Activated CD4-positive, alpha-beta memory T cell treated with anti-CD3 and anti-CD28 coated beads for 36 hours (primary cell): Measurements from ENCODE around the gene TARBP1. TPM values are rescaled to one million over a fixed set of nuclear protein-coding genes. Genes with fewer than 3 reads are reported as not detected.
"Not testable (repeated sequence)": the region's sequence is repeated elsewhere in the genome, so short reads cannot be mapped to it uniquely, and the experiment has no call there.

Experiments used
- CTCF ChIA-PET: fragments of 350-600 bp; sonication (Branson Sonifier 250); formaldehyde crosslinking; loops from one replicate; lab custom pipeline; 2021; ENCODE audit warnings: antibody characterized with exemption, inconsistent platforms; lab: Charles Lee
- POLR2A ChIA-PET: fragments of 350-600 bp; sonication (Branson Sonifier 250); formaldehyde crosslinking; loops from one replicate; lab custom pipeline; 2021; ENCODE audit warnings: antibody characterized with exemption; lab: Charles Lee
- DNase-seq: peaks from one replicate; pipeline ENCODE4 v3.0.0-alpha.2; 2020
- H3K27ac Mint-ChIP-seq: one replicate; pipeline ENCODE4 v1.8.0; 2021; ENCODE audit warnings: mixed read lengths
- H3K27me3 Mint-ChIP-seq: one replicate; pipeline ENCODE4 v1.8.0; 2021; ENCODE audit warnings: mixed read lengths
- H3K36me3 Mint-ChIP-seq: one replicate; pipeline ENCODE4 v1.8.0; 2021; ENCODE audit warnings: mixed read lengths
- H3K4me1 Mint-ChIP-seq: one replicate; pipeline ENCODE4 v1.8.0; 2021; ENCODE audit warnings: low read depth, mixed read lengths
- H3K4me3 Mint-ChIP-seq: one replicate; pipeline ENCODE4 v1.8.0; 2021; ENCODE audit warnings: mild to moderate bottlenecking, mixed read lengths
- H3K9me3 Mint-ChIP-seq: one replicate; pipeline ENCODE4 v1.8.0; 2021; ENCODE audit warnings: mixed read lengths
- intact Hi-C: fragments of 100-400 bp; cut with micrococcal nuclease; formaldehyde crosslinking; loops from one replicate; pipeline ENCODE4 v1.15.1; 2023
- total RNA-seq, 2 experiments: library from RNA; stranded (reverse); gene quantifications; one replicate each; pipeline ENCODE4 v1.2.3, GENCODE V29; 2021

The TARBP1 gene
- total RNA-seq, 2 experiments from 2014 or later: 28.9 to 30.1 TPM

DNA sequence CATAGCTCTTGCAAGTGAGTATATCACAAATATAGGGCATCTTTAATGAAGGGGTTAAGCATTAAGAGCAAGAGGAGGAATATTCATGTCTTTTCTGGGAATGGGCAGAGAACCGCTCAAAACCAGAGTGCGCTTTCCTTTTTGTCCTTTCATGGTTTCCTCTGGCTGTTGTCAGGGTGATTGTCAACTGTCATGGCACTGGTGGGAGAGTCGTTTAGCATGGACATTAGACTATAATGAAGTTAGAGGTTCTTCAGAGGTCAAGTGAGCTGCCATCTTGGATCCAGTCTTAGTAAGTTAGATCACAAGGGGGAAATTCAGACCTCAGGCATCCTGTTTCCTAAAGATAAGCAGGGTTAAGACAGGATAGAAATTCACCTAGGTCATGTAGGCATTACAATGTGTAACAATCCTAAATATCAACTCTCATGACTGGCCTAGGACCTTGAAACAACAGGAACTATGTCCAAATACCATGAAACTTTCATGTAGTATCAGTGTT, 117.8 kb downstream of the TARBP1 start:
- Mint-ChIP-seq H3K27ac (no peak overlapping the region), H3K27me3 (no peaks in the 10 kb centered on the region), H3K4me3 (no peak overlapping the region), H3K9me3 (no peaks in the 10 kb centered on the region), H3K36me3 (no peaks in the 10 kb centered on the region), H3K4me1 (peaks cover 10% of the 10 kb centered on the region)
- ChIA-PET CTCF (no interaction called here), POLR2A (no interaction called here)
- DNase-seq: no peak
- intact Hi-C loops: no loop called here

DNA sequence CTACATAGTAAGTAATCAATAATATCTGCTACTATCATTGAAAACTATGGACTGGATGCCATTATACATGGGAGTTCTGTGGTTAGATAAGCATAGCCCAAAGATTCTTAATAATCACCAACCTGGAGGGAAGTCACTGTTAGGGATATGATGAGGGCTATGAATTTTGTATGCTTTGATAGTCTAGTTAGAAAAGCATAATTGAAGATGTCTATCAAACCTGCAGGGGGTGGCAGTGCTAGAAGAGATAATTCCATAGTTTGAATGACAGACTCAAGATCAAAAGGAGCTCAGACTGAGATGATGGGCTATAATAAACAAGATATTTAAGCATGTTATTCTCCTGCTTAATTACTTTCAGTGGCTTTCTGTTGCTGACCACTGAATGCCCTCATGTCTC, 121.1 kb downstream of the TARBP1 start:
- Mint-ChIP-seq H3K36me3 (no peaks in the 10 kb centered on the region), H3K27ac (peak overlapping the region; percentile 61), H3K4me1 (peaks cover 15% of the 10 kb centered on the region), H3K4me3 (peak overlapping the region; percentile 68), H3K27me3 (no peaks in the 10 kb centered on the region), H3K9me3 (no peaks in the 10 kb centered on the region)
- intact Hi-C loops: loop anchor here (2.0 kb wide), 1 partner anchor 15 kb away; the partner anchor contains the start of gene COA6
- CTCF ChIA-PET: interaction anchor here (1.3 to 1.8 kb wide), 3 partner anchors 31 to 145 kb away, joined by 4 to 7 read pairs (median 5); no protein-coding TSS in a partner anchor
- DNase-seq: no peak
- POLR2A ChIA-PET: interaction anchor here (1.6 kb wide), 1 partner anchor 15 kb away, joined by 6 read pairs; the partner anchor contains the start of gene COA6

DNA sequence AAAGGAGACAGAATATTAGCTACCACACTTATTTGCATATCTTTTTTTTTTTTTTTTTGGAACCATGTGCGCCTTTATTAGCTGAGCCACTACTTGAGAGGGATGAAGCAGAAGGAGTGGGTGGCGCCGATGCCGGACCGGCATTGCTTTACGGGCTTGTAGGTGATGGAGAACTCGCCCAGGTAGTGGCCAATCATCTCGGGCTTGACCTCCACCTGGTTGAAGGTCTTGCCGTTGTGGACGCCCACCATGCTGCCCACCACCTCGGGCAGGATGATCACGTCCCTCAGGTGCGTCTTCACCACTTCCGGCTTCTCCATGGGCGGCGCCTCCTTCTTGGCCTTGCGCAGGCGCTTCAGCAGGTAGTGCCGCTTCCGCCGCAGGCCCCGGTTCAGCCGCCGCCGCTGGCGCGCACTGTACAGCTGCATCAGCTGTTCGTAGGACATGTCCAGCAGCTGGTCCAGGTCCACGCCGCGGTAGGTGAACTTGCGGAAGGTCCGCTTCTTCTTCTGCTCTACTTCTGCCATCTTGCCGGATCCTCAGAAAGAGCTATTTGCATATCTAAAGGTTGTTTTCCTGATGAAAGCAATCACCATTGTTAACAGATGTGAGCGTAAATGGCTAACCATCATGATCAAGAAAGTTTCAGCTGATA, 122.2 kb downstream of the TARBP1 start:
- intact Hi-C loops: loop anchor here (2.0 kb wide), 1 partner anchor 16 kb away; the partner anchor contains the start of gene COA6
- not testable (repeated sequence) for H3K36me3 Mint-ChIP-seq, H3K9me3 Mint-ChIP-seq, H3K27me3 Mint-ChIP-seq
- H3K4me1 Mint-ChIP-seq: peaks cover 15% of the 10 kb centered on the region
- POLR2A ChIA-PET: interaction anchor here (0.9 to 1.6 kb wide), 2 partner anchors 16 to 139 kb away, joined by 4 to 6 read pairs; partner anchors contain the start of gene COA6
- H3K27ac Mint-ChIP-seq: peak overlapping the region; percentile 80
- DNase-seq: peak; percentile 69
- H3K4me3 Mint-ChIP-seq: peak overlapping the region; percentile 77
- CTCF ChIA-PET: interaction anchor here (1.3 to 1.8 kb wide), 3 partner anchors 30 to 144 kb away, joined by 4 to 7 read pairs (median 5); no protein-coding TSS in a partner anchor

DNA sequence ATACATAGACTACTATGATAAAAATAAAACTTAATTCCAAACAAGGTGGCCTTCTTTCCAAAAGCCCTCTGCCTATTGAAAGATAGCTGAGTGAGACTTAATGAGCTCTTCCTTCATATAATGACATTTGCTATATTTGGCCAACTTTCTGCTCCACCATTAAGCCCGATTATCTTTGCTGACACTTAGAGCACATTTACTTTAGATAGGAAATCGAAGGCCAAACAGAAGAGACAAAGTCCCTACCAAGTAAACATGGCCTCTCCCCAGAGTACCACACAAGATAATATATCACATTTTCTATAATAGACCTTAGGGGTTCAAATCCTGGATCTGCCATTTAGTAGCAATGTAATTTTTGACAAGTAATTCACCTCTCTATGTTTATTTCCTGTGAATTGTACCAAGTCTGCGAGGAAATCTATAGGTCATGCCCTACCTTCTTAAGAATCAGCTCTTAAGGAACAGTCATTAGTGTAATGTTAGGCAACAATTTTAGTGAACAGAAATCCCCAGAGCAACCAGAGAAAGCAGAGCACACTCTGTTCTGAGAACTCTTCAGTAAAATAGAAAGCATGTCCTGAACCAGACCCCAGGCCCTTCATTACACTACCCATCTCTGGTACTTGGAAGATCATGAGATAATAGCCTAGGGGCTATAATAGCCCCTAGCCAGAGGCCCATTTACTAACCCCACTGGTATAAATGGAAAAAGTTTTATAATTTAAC, 123.0 kb downstream of the TARBP1 start:
- peak overlapping the region; percentile 77 for H3K4me3 Mint-ChIP-seq
- no peaks in the 10 kb centered on the region for H3K27me3 Mint-ChIP-seq
- POLR2A ChIA-PET: interaction anchor here (0.9 kb wide), 1 partner anchor 139 kb away, joined by 4 read pairs; no protein-coding TSS in a partner anchor
- peak overlapping the region; percentile 80 for H3K27ac Mint-ChIP-seq
- H3K36me3 Mint-ChIP-seq: no peaks in the 10 kb centered on the region
- intact Hi-C loops: loop anchor here (2.0 kb wide), 1 partner anchor 17 kb away; the partner anchor contains the start of gene COA6
- peaks cover 15% of the 10 kb centered on the region for H3K4me1 Mint-ChIP-seq
- CTCF ChIA-PET: no interaction called here
- no peak for DNase-seq
- no peaks in the 10 kb centered on the region for H3K9me3 Mint-ChIP-seq

DNA sequence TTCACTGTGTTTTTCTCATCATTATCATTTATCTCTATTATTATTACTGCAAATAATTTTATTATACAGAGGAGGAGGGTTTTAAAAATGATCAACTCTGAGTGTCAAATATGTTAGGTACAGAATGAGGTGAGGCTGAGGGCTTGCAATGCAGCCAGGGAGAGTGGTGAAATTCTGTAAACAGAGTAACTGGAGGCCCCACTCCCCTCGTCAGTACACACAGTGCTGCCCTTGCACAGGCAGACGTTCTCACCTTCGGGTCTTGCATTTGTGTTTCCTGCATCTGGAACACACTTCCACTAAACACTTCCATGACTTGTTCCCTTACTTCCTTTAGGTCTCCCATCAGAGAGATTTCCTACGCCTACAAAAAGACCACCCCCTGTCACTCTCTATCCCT, 130.0 kb downstream of the TARBP1 start:
- Mint-ChIP-seq H3K9me3 (no peaks in the 10 kb centered on the region), H3K27me3 (peaks cover 5% of the 10 kb centered on the region), H3K36me3 (no peaks in the 10 kb centered on the region), H3K27ac (no peak overlapping the region), H3K4me3 (no peak overlapping the region), H3K4me1 (no peaks in the 10 kb centered on the region)
- intact Hi-C loops: no loop called here
- no peak for DNase-seq
- POLR2A ChIA-PET: no interaction called here
- CTCF ChIA-PET: interaction anchor here (0.6 kb wide), 1 partner anchor 29 kb away, joined by 3 read pairs; no protein-coding TSS in a partner anchor

DNA sequence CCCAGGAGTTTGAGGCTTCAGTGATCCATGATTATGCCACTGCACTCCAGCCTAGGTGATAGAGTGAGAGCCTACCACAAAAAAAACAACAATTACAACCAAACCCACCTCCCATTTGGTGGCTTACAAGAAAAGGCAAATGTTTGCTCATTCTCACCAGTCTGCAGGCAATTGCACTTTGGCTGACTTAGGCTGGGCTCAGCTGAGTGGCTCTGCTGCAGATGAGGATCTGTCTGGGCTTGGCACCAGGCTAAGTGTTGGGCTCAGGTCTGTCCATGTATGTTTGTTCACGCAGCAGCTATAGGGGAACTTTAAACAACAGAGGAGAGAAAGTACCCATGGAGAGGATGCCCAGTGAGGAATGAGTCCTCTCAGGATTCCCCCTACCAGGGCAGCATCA, 133.7 kb downstream of the TARBP1 start:
- ChIA-PET CTCF (interaction anchor here (1.3 to 2.3 kb wide), 2 partner anchors 9 to 35 kb away, joined by 4 to 7 read pairs; no protein-coding TSS in a partner anchor), POLR2A (no interaction called here)
- H3K27me3 Mint-ChIP-seq: peaks cover 5% of the 10 kb centered on the region
- no peaks in the 10 kb centered on the region for H3K36me3 Mint-ChIP-seq
- no peak overlapping the region for H3K27ac Mint-ChIP-seq
- H3K9me3 Mint-ChIP-seq: peaks cover 3% of the 10 kb centered on the region
- no peaks in the 10 kb centered on the region for H3K4me1 Mint-ChIP-seq
- no peak overlapping the region for H3K4me3 Mint-ChIP-seq
- intact Hi-C loops: no loop called here
- DNase-seq: no peak

DNA sequence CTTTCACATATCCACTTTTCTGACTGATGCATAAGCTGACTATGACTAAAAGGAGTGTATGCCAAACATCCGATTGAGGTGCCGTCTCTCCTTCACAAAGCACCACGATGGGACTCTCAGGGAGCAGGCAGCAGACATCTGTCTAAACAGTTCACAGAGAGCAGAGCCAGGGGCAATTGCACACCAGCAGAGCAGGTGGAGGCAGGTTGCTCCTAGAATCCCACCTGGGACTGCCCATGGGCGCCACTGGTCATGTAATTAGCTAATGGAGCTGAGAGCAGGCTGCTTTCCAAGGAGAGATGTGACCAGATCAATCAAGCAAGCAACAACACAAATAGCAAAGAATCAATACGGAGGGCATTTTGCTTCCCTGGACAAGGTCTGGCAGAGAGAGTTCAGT, 136.2 kb downstream of the TARBP1 start:
- no peak for DNase-seq
- ChIA-PET CTCF (interaction anchor here (0.6 to 0.9 kb wide), 2 partner anchors 15 to 20 kb away, joined by 3 to 4 read pairs; no protein-coding TSS in a partner anchor), POLR2A (no interaction called here)
- Mint-ChIP-seq H3K9me3 (peaks cover 4% of the 10 kb centered on the region), H3K4me1 (no peaks in the 10 kb centered on the region), H3K4me3 (no peak overlapping the region), H3K27ac (no peak overlapping the region), H3K36me3 (no peaks in the 10 kb centered on the region), H3K27me3 (no peaks in the 10 kb centered on the region)
- intact Hi-C loops: no loop called here

Other genes with a start within 250 kb of the TARBP1 start
- 10 to 100 TPM; 57.7 to 58.5 TPM for gene COA6, start 105.7 kb downstream of the TARBP1 start, total RNA-seq
- gene IRF2BP2, start 131.0 kb upstream of the TARBP1 start, total RNA-seq: 100 to 1,000 TPM; 139 to 147 TPM